Ovary (tissue), 9 donors: ENCODE measurements around the gene CTNNBL1. TPM values are rescaled to one million over a fixed set of nuclear protein-coding genes. Genes with fewer than 3 reads are reported as not detected.

Experiments used
- DNase-seq, 5 donors: peaks; one replicate each; pipeline ENCODE4 v3.0.0-alpha.2; 2019 to 2020
- H3K27ac ChIP-seq, 2 donors: fragments of 200-600 bp; one replicate each; pipeline versions ENCODE4 v1.5.1 to v1.8.0; 2019 to 2022
- H3K27me3 ChIP-seq: fragments of 200-600 bp; one replicate; pipeline ENCODE4 v1.8.0; 2022
- H3K36me3 ChIP-seq: fragments of 200-600 bp; sonication (generic); one replicate; pipeline ENCODE4 v1.5.1; 2019
- H3K4me1 ChIP-seq: one replicate; pipeline ENCODE4 v1.8.1; 2013; ENCODE audit warnings: mild to moderate bottlenecking, moderate library complexity; ENCODE audit not compliant: insufficient read depth
- H3K4me3 ChIP-seq: fragments of 200-600 bp; sonication (generic); one replicate; pipeline ENCODE4 v1.5.1; 2017
- H3K9me3 ChIP-seq, 2 donors: fragments of 200-600 bp in 1 of 2; sonication (generic) in 1 of 2; one replicate each; pipeline versions ENCODE4 v1.5.1 to v1.8.1; 2013 to 2019; ENCODE audit warnings: mild to moderate bottlenecking in 1 of 2, moderate library complexity in 1 of 2
- EP300 ChIP-seq: sonication (generic); formaldehyde crosslinking; IDR thresholded peaks from one replicate; pipeline ENCODE4 v1.6.1; 2017; ENCODE audit warnings: antibody characterized with exemption
- POLR2A ChIP-seq: fragments of 450-650 bp; IDR thresholded peaks from one replicate; pipeline ENCODE4 v1.6.1; 2017; ENCODE audit warnings: antibody characterized with exemption, mild to moderate bottlenecking, moderate library complexity
- WGBS, 3 donors: extraction: QIAGEN DNeasy Blood & Tissue Kit in 1 of 3; methylation state at CpG; one replicate each; pipeline versions ENCODE4 v1.1.5 to v1.1.7; 2013 to 2017; 5-methylcytosine and 5-hydroxymethylcytosine counted together
- intact Hi-C, 4 donors: fragments of 100-400 bp; cut with DNase I; formaldehyde crosslinking; loops; one replicate each; pipeline versions ENCODE4 v1.11.0 to v1.15.1; 2022 to 2023
- polyA plus RNA-seq, 2 donors: library from polyadenylated mRNA; stranded (reverse); fragments of 200-250 nt in 1 of 2; fragments of 350-450 nt in 1 of 2; fragmentation: Illumina TruSeq in 1 of 2; extraction: RNeasy Lipid Tissue Mini Kit (QIAGEN cat#74804) in 1 of 2; gene quantifications; one replicate each; pipeline ENCODE4 v1.2.3, GENCODE V29; 2013 to 2014
- total RNA-seq, 7 donors: library from RNA; depleted of rRNA in 2 of 7; stranded (reverse); fragments of >200 nt in 2 of 7; fragmentation: NEBNext Ultra II Directional in 3 of 7; extraction: Animal tissue kit (Norgen Biotek cat#: 25700) in 3 of 7; gene quantifications; one replicate each; pipeline versions ENCODE4 v1.1.0 to v1.2.4, GENCODE V29; 2016 to 2023
- TF ChIP-seq, protein P1 (sequence below), 3 donors: fragments of 450-650 bp in 2 of 3; fragments of 200-600 bp in 1 of 3; IDR thresholded peaks; one replicate each; pipeline versions ENCODE4 v1.5.1 to v1.8.0; 2016 to 2022; ENCODE audit warnings: antibody characterized with exemption in 3 of 3, mild to moderate bottlenecking in 1 of 3
- donor health status: DM: no; HTN: no; CAD: no; lungs with moderate emphysema.
- donor health status: DM: no; HTN: no; CAD: no.
- donor health status: Bipolar disorder and iron deficiency.
- donor health status: DM: yes; HTN: yes; CAD: no.
- donor health status: DM: no; HTN: no; CAD: no.
- donor health status: DM: yes; HTN: yes; CAD: no.

Gene CTNNBL1
- total and polyA plus RNA-seq, 9 donors = 17.3 to 58.7 (median 42.3) TPM

- H3K27me3 ChIP-seq = no peaks in the 10 kb centered on the region
- no peak for TF ChIP-seq POLR2A
- no peak for TF ChIP-seq EP300
- TF ChIP-seq, protein P1, sequence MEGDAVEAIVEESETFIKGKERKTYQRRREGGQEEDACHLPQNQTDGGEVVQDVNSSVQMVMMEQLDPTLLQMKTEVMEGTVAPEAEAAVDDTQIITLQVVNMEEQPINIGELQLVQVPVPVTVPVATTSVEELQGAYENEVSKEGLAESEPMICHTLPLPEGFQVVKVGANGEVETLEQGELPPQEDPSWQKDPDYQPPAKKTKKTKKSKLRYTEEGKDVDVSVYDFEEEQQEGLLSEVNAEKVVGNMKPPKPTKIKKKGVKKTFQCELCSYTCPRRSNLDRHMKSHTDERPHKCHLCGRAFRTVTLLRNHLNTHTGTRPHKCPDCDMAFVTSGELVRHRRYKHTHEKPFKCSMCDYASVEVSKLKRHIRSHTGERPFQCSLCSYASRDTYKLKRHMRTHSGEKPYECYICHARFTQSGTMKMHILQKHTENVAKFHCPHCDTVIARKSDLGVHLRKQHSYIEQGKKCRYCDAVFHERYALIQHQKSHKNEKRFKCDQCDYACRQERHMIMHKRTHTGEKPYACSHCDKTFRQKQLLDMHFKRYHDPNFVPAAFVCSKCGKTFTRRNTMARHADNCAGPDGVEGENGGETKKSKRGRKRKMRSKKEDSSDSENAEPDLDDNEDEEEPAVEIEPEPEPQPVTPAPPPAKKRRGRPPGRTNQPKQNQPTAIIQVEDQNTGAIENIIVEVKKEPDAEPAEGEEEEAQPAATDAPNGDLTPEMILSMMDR (IDR thresholded peaks at IDR 0.05) = no peak
- H3K36me3 ChIP-seq = no peaks in the 10 kb centered on the region
- no peaks in the 10 kb centered on the region for H3K9me3 ChIP-seq
- DNase-seq = no peak
- no peak overlapping the region for H3K27ac ChIP-seq
- no peaks in the 10 kb centered on the region for H3K4me1 ChIP-seq
- no peak overlapping the region for H3K4me3 ChIP-seq
- intact Hi-C loops = no loop called here
- 78 to 90% (median 82%) methylated on average over 2 of the region's 2 CpGs for WGBS, 3 donors
These were observed 122.2 kb downstream of the CTNNBL1 start for GRCh38 chr20:37816003-37816402.

DNA sequence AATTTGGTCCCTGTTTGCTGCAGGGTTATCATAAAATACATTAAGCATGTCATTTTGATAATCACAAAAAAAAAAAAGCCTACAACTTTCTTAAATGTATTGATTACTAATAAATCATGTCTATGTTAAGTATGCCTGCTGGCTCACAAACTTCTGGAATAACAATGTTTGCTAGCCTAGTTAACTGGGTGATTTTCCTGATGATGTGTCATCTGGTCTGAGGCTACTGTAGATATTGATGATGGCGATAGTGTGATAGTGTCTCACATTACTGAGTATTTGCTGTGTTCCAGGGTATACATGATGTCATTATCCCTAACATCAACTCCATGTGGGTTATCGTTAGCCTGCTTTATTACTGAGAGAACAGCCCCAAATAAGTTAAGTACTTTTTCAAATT, 122.9 kb downstream of the CTNNBL1 start:
- Histone ChIP-seq H3K27me3 (no peaks in the 10 kb centered on the region), H3K4me3 (no peak overlapping the region), H3K9me3 (no peaks in the 10 kb centered on the region), H3K36me3 (no peaks in the 10 kb centered on the region), H3K27ac (no peak overlapping the region), H3K4me1 (no peaks in the 10 kb centered on the region)
- intact Hi-C loops = no loop called here
- 85 to 89% (median 85%) methylated on average over 2 of the region's 2 CpGs for WGBS, 3 donors
- TF ChIP-seq, protein P1 (IDR thresholded peaks at IDR 0.05) = no peak
- no peak for DNase-seq

DNA sequence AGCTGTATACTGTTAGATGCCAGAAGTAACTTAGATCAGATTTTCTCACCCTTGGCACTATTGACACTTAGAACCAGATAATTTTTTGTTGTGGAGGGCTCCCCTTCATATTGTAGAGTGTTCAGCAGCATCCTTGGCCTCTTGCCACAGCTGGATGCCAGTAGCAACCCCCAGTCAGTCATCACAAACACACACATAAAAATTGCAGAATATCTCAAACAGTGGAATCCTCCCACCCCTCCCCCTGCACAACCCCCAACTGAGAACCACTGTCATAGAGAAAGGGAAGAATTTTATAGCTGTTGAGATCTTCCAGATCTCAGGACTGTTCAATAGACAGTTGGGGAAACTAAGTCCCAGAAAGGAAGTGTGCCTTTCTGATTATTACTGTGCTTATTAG, 127.9 kb downstream of the CTNNBL1 start:
- H3K4me1 ChIP-seq = no peaks in the 10 kb centered on the region
- H3K9me3 ChIP-seq = no peaks in the 10 kb centered on the region
- no peak overlapping the region for H3K27ac ChIP-seq
- intact Hi-C loops = no loop called here
- TF ChIP-seq, protein P1 (IDR thresholded peaks at IDR 0.05) = no peak
- TF ChIP-seq EP300 (no peak), POLR2A (no peak)
- no peaks in the 10 kb centered on the region for H3K36me3 ChIP-seq
- no peaks in the 10 kb centered on the region for H3K27me3 ChIP-seq
- DNase-seq = no peak
- no peak overlapping the region for H3K4me3 ChIP-seq

DNA sequence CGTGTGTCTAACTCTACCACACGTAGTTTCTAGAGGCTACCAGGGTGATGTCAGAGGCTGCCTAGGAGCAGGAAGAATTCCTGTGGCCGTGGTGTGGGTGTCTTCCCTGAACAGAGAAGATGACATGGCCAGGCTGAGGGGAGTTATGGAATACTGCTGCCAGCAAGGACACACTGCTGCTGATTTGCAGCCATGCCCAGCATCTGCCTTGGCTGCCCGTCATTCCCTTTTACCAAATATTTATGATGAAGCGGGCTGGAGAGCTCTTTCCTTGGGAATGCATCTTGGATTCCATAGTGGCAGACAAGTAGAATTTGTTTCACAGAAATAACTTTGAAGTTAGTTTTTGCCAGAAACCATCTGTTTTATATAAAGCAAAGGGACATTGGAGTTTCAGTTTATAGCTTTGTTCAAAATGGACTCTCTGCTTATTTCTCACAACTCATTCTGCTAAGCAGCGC, 128.3 kb downstream of the CTNNBL1 start:
- no peaks in the 10 kb centered on the region for H3K27me3 ChIP-seq
- TF ChIP-seq EP300 = no peak
- TF ChIP-seq, protein P1 (IDR thresholded peaks at IDR 0.05) = no peak
- TF ChIP-seq POLR2A = no peak
- H3K27ac ChIP-seq = no peak overlapping the region
- no peak for DNase-seq
- no peaks in the 10 kb centered on the region for H3K9me3 ChIP-seq
- WGBS, 3 donors = 32 to 41% (median 34%) methylated on average over 6 of the region's 6 CpGs
- no peaks in the 10 kb centered on the region for H3K36me3 ChIP-seq
- no peak overlapping the region for H3K4me3 ChIP-seq
- H3K4me1 ChIP-seq = no peaks in the 10 kb centered on the region
- intact Hi-C loops = no loop called here
